Caco-2 (cell line): ENCODE results near the gene TMEM252. TPM values are rescaled to one million over a fixed set of nuclear protein-coding genes. Genes with fewer than 3 reads are reported as not detected.

ENCODE experiments used
- BruUV-seq: library from RNA; stranded (reverse); fragments of 400-500 nt; replicated peaks from 2 replicates; lab custom pipeline; 2021; lab: Mats Ljungman, UMichigan
- CTCF ChIA-PET: fragments of 300-600 bp; sonication (Branson Sonifier 250); formaldehyde crosslinking; loops from one replicate; lab custom pipeline; 2022; ENCODE audit warnings: antibody characterized with exemption; lab: Charles Lee
- POLR2A ChIA-PET: fragments of 300-600 bp; sonication (Branson Sonifier 250); formaldehyde crosslinking; loops from one replicate; lab custom pipeline; 2022; ENCODE audit warnings: antibody characterized with exemption; lab: Charles Lee
- DNase-seq, 2 experiments: peaks; one replicate each; pipeline versions ENCODE4 v3.0.0 to v3.0.0-alpha.2; 2020 to 2022
- H3K27me3 ChIP-seq: replicated peaks from 2 replicates; pipeline ENCODE4 v1.6.0; 2011; ENCODE audit warnings: low read length; ENCODE audit not compliant: control insufficient read depth, insufficient read depth
- H3K36me3 ChIP-seq: 2 replicates; pipeline ENCODE4 v1.5.1; 2011; ENCODE audit warnings: low read length; ENCODE audit not compliant: control insufficient read depth, insufficient read depth
- H3K4me1 ChIP-seq: fragments of 250-450 bp; sonication (Bioruptor Pico); 2 replicates; pipeline ENCODE4 v1.5.1; 2020; ENCODE audit warnings: mild to moderate bottlenecking
- H3K4me3 ChIP-seq: 2 replicates; pipeline ENCODE4 v1.5.1; 2011; ENCODE audit warnings: low read depth, mild to moderate bottlenecking, control low read depth, low read length
- H3K9me3 ChIP-seq: fragments of 250-450 bp; sonication (Bioruptor Pico); 2 replicates; pipeline ENCODE4 v1.5.1; 2020; ENCODE audit warnings: mild to moderate bottlenecking, moderate library complexity
- H3K27ac Mint-ChIP-seq: one replicate; pipeline ENCODE4 v1.8.0; 2022; ENCODE audit warnings: mixed read lengths; ENCODE audit not compliant: unreplicated experiment
- H3K27me3 Mint-ChIP-seq: one replicate; pipeline ENCODE4 v1.8.0; 2022; ENCODE audit warnings: mixed read lengths; ENCODE audit not compliant: insufficient read depth, unreplicated experiment
- H3K36me3 Mint-ChIP-seq: one replicate; pipeline ENCODE4 v1.8.0; 2022; ENCODE audit warnings: mild to moderate bottlenecking, mixed read lengths; ENCODE audit not compliant: insufficient read depth, unreplicated experiment
- H3K4me1 Mint-ChIP-seq: one replicate; pipeline ENCODE4 v1.8.0; 2022; ENCODE audit warnings: low read depth, mixed read lengths; ENCODE audit not compliant: unreplicated experiment
- H3K4me3 Mint-ChIP-seq: one replicate; pipeline ENCODE4 v1.8.0; 2022; ENCODE audit warnings: mild to moderate bottlenecking, moderate library complexity, mixed read lengths; ENCODE audit not compliant: unreplicated experiment
- H3K9me3 Mint-ChIP-seq: one replicate; pipeline ENCODE4 v1.8.0; 2022; ENCODE audit warnings: mixed read lengths; ENCODE audit not compliant: unreplicated experiment
- CTCF ChIP-seq, 2 experiments: fragments of 200-600 bp in 1 of 2; IDR thresholded peaks; 1 replicate in 1 of 2; 2 replicates in 1 of 2; pipeline versions ENCODE4 v1.5.1 to v1.8.0; 2011 to 2022; ENCODE audit warnings: antibody characterized with exemption in 1 of 2, control low read depth in 1 of 2, inconsistent platforms in 1 of 2, low read depth in 1 of 2, low read length in 1 of 2, mild to moderate bottlenecking in 1 of 2, moderate library complexity in 1 of 2; ENCODE audit not compliant: insufficient read depth in 1 of 2, severe bottlenecking in 1 of 2, unreplicated experiment in 1 of 2
- intact Hi-C: fragments of 100-400 bp; cut with micrococcal nuclease; formaldehyde crosslinking; loops from one replicate; pipeline ENCODE4 v1.10.0; 2022; ENCODE audit not compliant: unreplicated experiment
- total RNA-seq: library from RNA; stranded (reverse); gene quantifications from 2 replicates; pipeline ENCODE4 v1.2.3, GENCODE V29; 2022

TMEM252 gene
- total RNA-seq, 1 experiment from 2014 or later = not detected

DNA sequence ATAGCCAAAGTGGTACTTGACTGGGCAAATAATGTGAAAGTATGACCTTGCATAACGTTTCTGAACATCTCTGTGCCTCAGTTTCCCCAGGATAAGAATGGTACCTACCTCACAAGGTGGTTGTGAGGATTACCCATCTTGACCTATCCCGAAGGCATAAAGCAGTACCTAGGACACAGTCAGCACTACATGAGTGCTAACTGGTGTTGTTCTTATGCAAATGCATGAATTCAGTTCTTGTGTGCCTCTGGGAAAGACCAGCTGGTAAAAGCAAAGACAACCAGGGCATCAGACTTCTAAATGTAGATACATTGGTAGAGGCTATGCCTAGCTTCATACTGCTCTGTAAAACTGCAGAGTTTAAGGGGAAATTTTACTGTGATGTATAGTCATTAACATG lies 21.8 kb upstream of the TMEM252 start:
- H3K27me3 ChIP-seq = no peaks in the 10 kb centered on the region
- H3K9me3 ChIP-seq = no peaks in the 10 kb centered on the region
- Mint-ChIP-seq H3K36me3 (no peaks in the 10 kb centered on the region), H3K4me1 (no peaks in the 10 kb centered on the region), H3K4me3 (no peak overlapping the region), H3K9me3 (no peaks in the 10 kb centered on the region), H3K27ac (no peak overlapping the region), H3K27me3 (no peaks in the 10 kb centered on the region)
- DNase-seq = no peak
- intact Hi-C loops = no loop called here
- POLR2A ChIA-PET = no interaction called here
- CTCF ChIA-PET = interaction anchor here (0.6 kb wide), 1 partner anchor 473 kb away, joined by 3 read pairs; the partner anchor contains the start of gene FXN
- BruUV-seq = no TSS peak
- no peaks in the 10 kb centered on the region for H3K36me3 ChIP-seq
- H3K4me3 ChIP-seq = no peak overlapping the region
- H3K4me1 ChIP-seq = no peaks in the 10 kb centered on the region
- no peak for TF ChIP-seq CTCF (IDR thresholded peaks at IDR 0.05; ENCODE audit: insufficient read depth in 1 of 2, low read depth in 1 of 2, low read length in 1 of 2, severe bottlenecking in 1 of 2, unreplicated experiment in 1 of 2)

- Mint-ChIP-seq H3K9me3 (no peaks in the 10 kb centered on the region), H3K4me3 (no peak overlapping the region), H3K36me3 (no peaks in the 10 kb centered on the region), H3K27me3 (no peaks in the 10 kb centered on the region), H3K4me1 (no peaks in the 10 kb centered on the region), H3K27ac (no peak overlapping the region)
- peak; percentile 10 to 31 for DNase-seq
- Histone ChIP-seq H3K36me3 (no peaks in the 10 kb centered on the region), H3K4me1 (no peaks in the 10 kb centered on the region), H3K4me3 (no peak overlapping the region), H3K9me3 (no peaks in the 10 kb centered on the region), H3K27me3 (no peaks in the 10 kb centered on the region)
- intact Hi-C loops = no loop called here
- CTCF ChIA-PET = no interaction called here
- POLR2A ChIA-PET = no interaction called here
- TF ChIP-seq CTCF (IDR thresholded peaks at IDR 0.05; ENCODE audit: insufficient read depth in 1 of 2, low read depth in 1 of 2, low read length in 1 of 2, severe bottlenecking in 1 of 2, unreplicated experiment in 1 of 2) = peak in 1 of 2 experiments; percentile 10
- no TSS peak for BruUV-seq
Measured at GRCh38 chr9:68560071-68560844, 19.6 kb upstream of the TMEM252 start.

DNA sequence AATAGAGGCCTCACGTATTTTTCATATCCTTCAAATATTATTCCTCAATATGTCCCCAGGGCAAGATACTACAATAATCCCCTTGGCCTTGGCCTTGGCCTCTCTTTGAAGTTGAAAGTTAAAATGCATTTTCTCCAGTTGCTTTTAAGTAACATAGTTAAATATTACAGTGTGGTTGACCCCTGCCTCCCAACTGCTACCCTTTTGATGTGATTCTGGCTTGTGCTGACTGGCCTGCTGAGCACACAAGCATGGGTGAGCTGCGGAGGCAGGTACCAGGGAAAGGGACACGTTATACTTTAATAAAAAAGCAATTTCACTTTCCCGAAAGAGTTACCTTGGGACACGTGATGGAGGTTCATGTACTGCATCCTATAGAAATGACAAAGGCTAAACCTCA lies 17.9 kb upstream of the TMEM252 start:
- no peaks in the 10 kb centered on the region for H3K4me1 Mint-ChIP-seq
- no peaks in the 10 kb centered on the region for H3K27me3 ChIP-seq
- H3K9me3 ChIP-seq = no peaks in the 10 kb centered on the region
- H3K4me3 ChIP-seq = no peak overlapping the region
- H3K4me1 ChIP-seq = no peaks in the 10 kb centered on the region
- H3K36me3 Mint-ChIP-seq = no peaks in the 10 kb centered on the region
- H3K9me3 Mint-ChIP-seq = no peaks in the 10 kb centered on the region
- no peak overlapping the region for H3K4me3 Mint-ChIP-seq
- no peak for DNase-seq
- no peak overlapping the region for H3K27ac Mint-ChIP-seq
- no peaks in the 10 kb centered on the region for H3K36me3 ChIP-seq
- H3K27me3 Mint-ChIP-seq = no peaks in the 10 kb centered on the region
- ChIA-PET POLR2A (no interaction called here), CTCF (no interaction called here)
- no peak for TF ChIP-seq CTCF (IDR thresholded peaks at IDR 0.05; ENCODE audit: insufficient read depth in 1 of 2, low read depth in 1 of 2, low read length in 1 of 2, severe bottlenecking in 1 of 2, unreplicated experiment in 1 of 2)
- BruUV-seq = no TSS peak
- intact Hi-C loops = no loop called here
